AG09319 (cell line): ENCODE measurements around the gene PIP4K2A.
"Not testable (repeated sequence)": the region's sequence is repeated elsewhere in the genome, so short reads cannot be mapped to it uniquely, and the experiment has no call there.

Experiments used
- DNase-seq: peaks from one replicate; pipeline ENCODE4 v3.0.0-alpha.2; 2010; ENCODE audit warnings: low read depth; ENCODE audit errors: extremely low read depth
- TF ChIP-seq, protein P1 (sequence below): IDR thresholded peaks from 2 replicates; pipeline ENCODE4 v1.5.1; 2011; ENCODE audit warnings: low read depth, mild to moderate bottlenecking, inconsistent platforms, low read length, moderate library complexity

The PIP4K2A gene

DNA sequence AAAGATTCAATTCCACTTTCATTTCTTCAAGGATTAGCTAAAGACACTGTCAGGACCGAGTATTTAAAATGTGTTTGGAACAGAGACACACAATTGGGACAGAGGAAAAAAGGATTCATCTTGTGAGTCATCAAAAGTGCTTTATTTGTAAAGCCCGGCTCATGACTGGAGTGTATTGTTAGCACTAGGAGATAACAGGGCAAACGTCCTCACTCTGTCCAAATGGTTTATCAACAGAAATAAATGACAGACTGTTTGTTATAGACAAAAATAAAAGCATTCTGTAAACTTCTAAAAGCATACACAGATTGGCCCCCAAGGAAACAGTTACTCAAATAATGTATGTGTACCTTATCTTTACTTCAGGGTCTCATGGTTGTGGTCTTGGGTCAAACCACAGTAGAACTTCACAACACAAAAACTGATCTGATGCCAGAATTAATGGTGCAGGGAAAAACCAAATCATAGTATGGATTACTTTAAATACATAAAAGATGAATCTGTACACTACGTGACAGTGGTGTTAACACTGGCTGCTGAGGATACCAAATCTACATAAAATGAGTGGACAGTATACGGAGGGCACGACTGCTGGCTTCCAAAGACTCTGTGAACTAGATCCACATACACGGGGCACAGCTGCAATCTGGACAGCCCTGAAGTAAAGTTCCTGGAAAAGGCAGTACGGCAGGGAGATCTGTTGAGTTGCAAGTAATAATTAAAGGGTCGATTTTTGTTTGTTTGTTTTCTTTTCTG, 179.4 kb downstream of the PIP4K2A start:
- TF ChIP-seq, protein P1, sequence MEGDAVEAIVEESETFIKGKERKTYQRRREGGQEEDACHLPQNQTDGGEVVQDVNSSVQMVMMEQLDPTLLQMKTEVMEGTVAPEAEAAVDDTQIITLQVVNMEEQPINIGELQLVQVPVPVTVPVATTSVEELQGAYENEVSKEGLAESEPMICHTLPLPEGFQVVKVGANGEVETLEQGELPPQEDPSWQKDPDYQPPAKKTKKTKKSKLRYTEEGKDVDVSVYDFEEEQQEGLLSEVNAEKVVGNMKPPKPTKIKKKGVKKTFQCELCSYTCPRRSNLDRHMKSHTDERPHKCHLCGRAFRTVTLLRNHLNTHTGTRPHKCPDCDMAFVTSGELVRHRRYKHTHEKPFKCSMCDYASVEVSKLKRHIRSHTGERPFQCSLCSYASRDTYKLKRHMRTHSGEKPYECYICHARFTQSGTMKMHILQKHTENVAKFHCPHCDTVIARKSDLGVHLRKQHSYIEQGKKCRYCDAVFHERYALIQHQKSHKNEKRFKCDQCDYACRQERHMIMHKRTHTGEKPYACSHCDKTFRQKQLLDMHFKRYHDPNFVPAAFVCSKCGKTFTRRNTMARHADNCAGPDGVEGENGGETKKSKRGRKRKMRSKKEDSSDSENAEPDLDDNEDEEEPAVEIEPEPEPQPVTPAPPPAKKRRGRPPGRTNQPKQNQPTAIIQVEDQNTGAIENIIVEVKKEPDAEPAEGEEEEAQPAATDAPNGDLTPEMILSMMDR: no peak
- DNase-seq: no peak

DNA sequence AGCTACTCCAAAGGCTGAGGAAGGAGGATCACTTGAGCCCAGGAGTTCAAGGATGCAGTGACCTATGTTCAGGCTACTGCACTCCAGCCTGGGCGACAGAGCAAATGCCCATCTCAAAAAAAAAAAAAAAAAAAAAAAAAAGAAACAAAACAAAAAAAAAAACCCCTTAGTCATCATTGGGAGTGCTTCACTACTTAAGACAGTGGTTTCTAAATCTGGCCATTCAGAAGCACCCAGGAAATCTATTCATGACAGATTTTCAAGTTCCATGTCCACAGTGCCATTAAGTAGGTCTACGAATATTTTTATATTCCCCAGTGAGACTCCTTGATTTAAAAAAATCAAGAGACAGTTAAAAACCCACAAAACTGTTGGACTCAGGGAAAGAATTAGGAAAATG, 182.9 kb downstream of the PIP4K2A start:
- no peak for DNase-seq
- TF ChIP-seq, protein P1: no peak

DNA sequence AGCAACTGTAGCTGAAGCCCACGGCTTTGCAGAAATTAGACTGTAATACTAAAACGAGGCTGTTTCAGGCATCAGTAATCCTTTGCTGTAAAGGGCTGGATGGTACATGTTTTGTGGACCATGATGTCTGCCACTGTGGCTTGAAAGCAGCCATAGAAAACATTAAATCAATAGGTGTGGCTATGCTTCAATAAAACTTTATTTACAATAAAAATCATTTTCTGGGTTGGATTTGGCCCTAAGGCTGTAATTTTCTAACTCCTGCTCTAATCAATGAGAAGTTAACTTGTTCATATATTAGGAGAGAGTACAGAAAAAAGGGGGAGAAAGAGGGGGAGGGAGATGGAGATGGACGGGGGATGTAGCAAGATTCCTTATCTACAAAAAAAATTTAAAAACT, 183.4 kb downstream of the PIP4K2A start:
- TF ChIP-seq, protein P1: no peak
- DNase-seq: no peak

DNA sequence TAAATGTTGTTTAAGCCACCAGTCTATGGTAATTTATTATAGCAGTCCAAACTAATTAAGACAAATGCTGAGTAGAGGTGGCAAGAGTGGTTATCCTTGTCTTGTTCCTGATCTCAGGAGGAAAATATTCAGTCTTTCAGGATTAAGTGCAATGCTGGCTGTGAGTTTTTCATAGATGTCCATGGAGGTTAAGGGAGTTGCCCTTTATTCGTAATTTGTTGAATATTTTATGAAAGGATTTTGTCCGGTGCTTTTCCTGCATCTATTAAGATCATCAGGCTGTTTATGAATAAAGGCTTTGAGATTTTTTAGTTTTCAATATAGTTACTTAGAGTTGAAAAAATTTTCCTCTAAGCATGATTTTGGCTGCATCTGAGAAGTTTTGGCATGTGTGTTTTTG, 186.9 kb downstream of the PIP4K2A start:
- TF ChIP-seq, protein P1: no peak
- DNase-seq: no peak

DNA sequence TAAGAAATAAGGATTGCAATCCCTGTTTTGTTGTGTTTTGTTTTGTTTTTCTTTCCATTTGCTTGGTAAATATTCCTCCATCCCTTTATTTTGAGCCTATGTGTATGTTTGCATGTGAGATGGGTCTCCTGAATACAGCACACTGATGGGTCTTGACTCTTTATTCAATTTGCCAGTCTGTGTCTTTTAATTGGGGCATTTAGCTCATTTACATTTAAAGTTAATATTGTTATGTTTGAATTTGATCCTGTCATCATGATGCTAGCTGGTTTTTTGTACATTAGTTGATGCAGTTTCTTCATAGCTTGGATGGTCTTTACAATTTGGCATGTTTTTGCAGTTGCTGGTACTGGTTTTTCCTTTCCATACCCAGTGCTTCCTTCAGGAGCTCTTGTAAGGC, 190.0 kb downstream of the PIP4K2A start:
- not testable (repeated sequence) for DNase-seq

DNA sequence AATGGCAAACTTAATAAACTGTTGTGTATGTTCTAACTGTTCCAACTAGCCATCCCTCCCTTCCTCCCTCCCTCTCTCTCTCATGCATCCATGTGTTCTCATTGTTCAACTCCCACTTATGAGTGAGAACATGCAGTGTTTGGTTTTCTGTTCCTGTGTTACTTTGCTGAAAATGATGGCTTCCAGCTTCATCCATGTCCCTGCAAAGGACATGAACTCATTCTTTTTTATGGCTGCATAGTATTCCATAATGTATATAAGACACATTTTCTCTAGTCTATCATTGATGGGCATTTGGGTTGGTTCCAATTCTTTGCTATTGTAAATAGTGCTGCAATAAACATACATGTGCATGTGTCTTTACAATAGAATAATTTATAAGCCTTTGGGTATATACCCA, 193.7 kb downstream of the PIP4K2A start:
- DNase-seq: not testable (repeated sequence)

DNA sequence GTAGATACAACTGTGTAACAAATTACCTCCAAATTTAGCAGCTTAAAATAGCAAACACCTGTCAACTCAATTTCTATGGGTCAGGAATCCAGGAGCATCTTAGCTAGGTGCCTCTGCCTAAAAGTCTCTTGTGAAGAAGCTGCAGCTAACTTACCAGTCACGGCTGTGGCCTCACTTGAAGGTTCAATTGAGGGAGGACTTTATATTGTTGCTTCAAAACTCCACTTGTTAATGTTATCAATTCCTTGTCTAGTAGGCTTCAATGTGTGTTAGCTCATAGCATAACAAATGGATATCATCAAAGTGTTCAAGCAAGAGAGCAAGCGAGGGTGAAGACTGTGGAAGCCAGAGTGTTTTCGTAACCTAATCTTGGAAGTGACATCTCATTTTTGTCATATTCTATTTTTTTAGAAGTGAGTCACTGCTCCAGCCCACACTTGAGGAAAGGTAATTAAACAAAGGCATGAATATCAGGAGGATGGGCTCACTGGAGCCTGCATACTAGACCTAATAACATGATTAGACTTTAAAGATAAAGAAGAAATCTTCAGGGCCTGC, 196.1 kb downstream of the PIP4K2A start:
- TF ChIP-seq, protein P1: no peak
- DNase-seq: no peak

DNA sequence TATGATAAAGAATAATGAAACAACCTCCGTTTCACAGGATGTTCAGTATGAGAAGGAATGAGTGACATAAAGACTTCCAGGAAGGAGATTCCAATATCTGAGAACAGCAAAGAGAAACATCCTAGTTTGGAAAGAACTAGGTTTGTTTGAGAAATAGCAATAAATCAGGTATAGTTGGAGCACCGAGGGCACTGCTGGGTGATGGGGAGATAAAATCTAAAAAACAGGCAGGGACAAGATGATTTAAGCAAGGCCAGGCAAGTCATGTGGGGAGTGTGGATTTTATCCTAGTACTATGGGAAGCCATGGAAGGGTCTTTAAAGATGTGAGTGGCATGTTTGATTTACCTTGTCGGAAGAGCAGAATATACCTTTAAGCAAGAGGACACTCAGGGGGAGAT, 199.4 kb downstream of the PIP4K2A start:
- no peak for DNase-seq
- TF ChIP-seq, protein P1: no peak

DNA sequence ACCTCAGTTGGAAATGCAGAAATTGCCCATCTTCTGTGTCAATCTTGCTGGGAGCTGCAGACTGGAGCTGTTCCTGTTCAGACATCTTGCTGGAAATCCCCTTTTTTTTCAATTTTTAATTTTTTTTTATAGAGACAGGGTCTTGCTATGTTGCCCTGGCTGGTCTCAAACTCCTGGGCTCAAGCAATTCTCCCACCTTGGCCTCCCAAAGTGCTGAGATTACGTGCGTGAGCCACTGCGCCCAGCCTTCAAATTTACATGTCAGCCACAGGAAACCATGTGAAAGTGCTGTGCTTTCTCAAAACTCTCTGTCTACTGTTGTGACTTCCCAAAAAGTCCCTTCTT, 200.0 kb downstream of the PIP4K2A start:
- not testable (repeated sequence) for DNase-seq

DNA sequence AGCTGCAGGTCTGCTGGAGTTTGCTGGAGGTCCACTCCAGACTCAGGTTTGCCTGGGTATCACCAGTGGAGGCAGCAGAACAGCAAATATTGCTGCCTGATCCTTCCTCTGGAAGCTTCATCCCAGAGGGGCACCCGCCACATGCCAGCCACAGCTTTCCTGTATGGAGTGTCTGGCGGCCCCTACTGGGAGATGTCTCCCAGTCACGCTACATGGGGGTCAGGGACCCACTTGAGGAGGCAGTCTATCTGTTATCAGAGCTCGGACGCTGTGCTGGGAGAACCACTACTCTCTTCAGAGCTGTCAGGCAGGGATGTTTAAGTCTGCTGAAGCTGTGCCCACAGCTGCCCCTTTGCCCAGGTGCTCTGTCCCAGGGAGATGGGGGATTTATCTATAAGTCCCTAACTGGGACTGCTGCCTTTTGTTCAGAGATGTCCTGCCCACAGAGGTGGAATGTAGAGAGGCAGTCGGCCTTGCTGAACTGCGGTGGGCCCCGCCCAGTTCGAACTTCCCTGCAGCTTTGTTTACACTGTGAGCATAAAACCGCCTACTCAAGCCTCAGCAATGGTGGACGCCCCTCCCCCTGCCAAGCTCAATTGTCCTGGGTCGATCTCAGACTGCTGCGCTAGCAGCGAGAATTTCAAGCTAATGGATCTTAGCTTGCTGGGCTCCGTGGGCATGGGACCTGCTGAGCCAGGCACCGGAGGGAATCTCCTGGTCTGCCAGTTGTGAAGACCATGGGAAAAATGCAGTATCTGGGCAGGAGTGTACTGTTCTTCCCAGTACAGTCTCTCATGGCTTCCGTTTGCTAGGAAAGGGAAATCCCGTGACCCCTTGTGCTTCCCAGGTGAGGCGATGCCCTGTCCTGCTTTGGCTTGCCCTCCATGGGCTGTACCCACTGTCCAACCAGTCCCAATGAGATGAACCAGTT, 200.6 kb downstream of the PIP4K2A start:
- not testable (repeated sequence) for DNase-seq

DNA sequence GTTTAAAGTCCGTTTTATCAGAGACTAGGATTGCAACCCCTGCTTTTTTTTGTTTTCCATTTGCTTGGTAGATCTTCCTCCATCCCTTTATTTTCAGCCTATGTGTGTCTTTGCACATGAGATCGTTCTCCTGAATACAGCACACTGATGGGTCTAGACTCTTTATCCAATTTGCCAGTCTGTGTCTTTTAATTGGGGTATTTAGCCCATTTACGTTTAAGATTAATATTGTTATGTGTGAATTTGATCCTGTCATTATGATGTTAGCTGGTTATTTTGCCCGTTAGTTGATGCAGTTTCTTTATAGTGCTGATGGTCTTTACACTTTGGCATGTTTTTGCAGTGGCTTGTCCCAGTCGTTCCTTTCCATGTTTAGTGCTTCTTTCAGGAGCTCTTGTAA, 202.4 kb downstream of the PIP4K2A start:
- not testable (repeated sequence) for DNase-seq

DNA sequence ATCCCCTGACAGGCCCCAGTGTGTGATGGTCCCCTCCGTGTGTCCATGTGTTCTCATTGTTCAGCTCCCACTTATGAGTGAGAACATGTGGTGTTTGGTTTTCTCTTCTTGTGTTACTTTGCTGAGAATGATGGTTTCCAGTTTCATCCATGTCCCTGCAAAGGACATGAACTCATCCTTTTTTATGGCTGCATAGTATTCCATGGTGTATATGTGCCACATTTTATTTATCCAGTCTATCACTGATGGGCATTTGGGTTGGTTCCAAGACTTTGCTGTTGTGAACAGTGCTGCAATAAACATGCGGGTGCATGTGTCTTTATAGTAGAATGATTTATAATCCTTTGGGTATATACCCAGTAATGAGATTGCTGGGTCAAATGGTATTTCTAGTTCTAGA, 206.2 kb downstream of the PIP4K2A start:
- not testable (repeated sequence) for DNase-seq
